K562 (cell line): ENCODE results near the gene TFAP2A. TPM values are rescaled to one million over a fixed set of nuclear protein-coding genes. Genes with fewer than 3 reads are reported as not detected.

Experiments used
- ATAC-seq: fragments of 200-7000 bp; cut with Tn5 transposase; 3 replicates; pipeline ENCODE4 v1.9.1; 2020; ENCODE audit warnings: moderate library complexity
- BruUV-seq: library from RNA; stranded (reverse); fragments of 400-500 nt; replicated peaks from 2 replicates; lab custom pipeline; 2021; lab: Mats Ljungman, UMichigan
- CTCF ChIA-PET: fragments of 300-600 bp; formaldehyde crosslinking; extraction: SDS; loops from one replicate; lab custom pipeline; 2021; ENCODE audit warnings: low intra/inter-chr PET ratio; lab: Yijun Ruan, JAX
- POLR2A ChIA-PET: fragments of 300-600, 350-650 bp; sonication (Branson Sonifier 250); formaldehyde crosslinking; extraction: SDS; loops from one replicate; lab custom pipeline; 2021; ENCODE audit warnings: antibody characterized with exemption, inconsistent platforms; lab: Yijun Ruan, JAX
- DNase-seq, 4 experiments: peaks; one replicate each; pipeline versions ENCODE4 v3.0.0 to v3.0.0-alpha.2; 2011 to 2018; ENCODE audit warnings: low spot score in 3 of 4, mixed read lengths in 3 of 4; ENCODE audit errors: extremely low read depth in 1 of 4
- FAIRE-seq: peaks from 2 replicates; lab custom pipeline; 2011; peaks lifted over from hg19 to GRCh38; lab: Jason Lieb, UNC
- H2AFZ ChIP-seq: 2 replicates; pipeline ENCODE4 v1.6.0; 2011; ENCODE audit warnings: low read depth, low read length, control low read depth, inconsistent platforms
- H3K27ac ChIP-seq: fragments of 200-600 bp; 3 replicates; pipeline ENCODE4 v1.8.0; 2011; ENCODE audit warnings: low read depth, mild to moderate bottlenecking, control low read depth, inconsistent platforms, low read length, moderate library complexity, mixed read lengths; ENCODE audit errors: extremely low read depth
- H3K27me3 ChIP-seq, 2 experiments: fragments of 300-600 bp in 1 of 2; 2 replicates in 1 of 2; 3 replicates in 1 of 2; pipeline versions ENCODE4 v1.6.0 to v1.8.0; 2011; ENCODE audit warnings: inconsistent platforms in 2 of 2, low read length in 2 of 2, mild to moderate bottlenecking in 1 of 2, mixed read lengths in 1 of 2, moderate library complexity in 1 of 2; ENCODE audit not compliant: control insufficient read depth in 2 of 2, insufficient read depth in 2 of 2
- H3K36me3 ChIP-seq: fragments of 300-600 bp; 3 replicates; pipeline ENCODE4 v1.8.0; 2011; ENCODE audit warnings: mild to moderate bottlenecking, low read length, inconsistent platforms; ENCODE audit not compliant: control insufficient read depth, insufficient read depth
- H3K4me1 ChIP-seq, 2 experiments: fragments of 200-600 bp in 1 of 2; replicated peaks in 1 of 2; 2 replicates in 1 of 2; 3 replicates in 1 of 2; pipeline versions ENCODE4 v1.5.1 to v1.8.0; 2011; ENCODE audit warnings: inconsistent platforms in 2 of 2, low read length in 2 of 2, mild to moderate bottlenecking in 1 of 2, mixed read lengths in 1 of 2, moderate library complexity in 1 of 2; ENCODE audit not compliant: control insufficient read depth in 2 of 2, insufficient read depth in 2 of 2
- H3K4me2 ChIP-seq: 2 replicates; pipeline ENCODE4 v1.6.1; 2011; ENCODE audit warnings: low read length, control low read depth, inconsistent platforms, mixed read lengths; ENCODE audit not compliant: insufficient read depth
- H3K4me3 ChIP-seq: fragments of 200-600 bp; sonication (generic), shearing (Covaris generic); 2 replicates; pipeline ENCODE4 v1.5.1; 2016; ENCODE audit warnings: control low read depth, inconsistent platforms
- H3K79me2 ChIP-seq: fragments of 200-600 bp; 3 replicates; pipeline ENCODE4 v1.8.0; 2011; ENCODE audit warnings: low read length, inconsistent platforms; ENCODE audit not compliant: control insufficient read depth, insufficient read depth
- H3K9ac ChIP-seq, 2 experiments: 2 replicates each; pipeline versions ENCODE4 v1.6.0 to v1.6.1; 2011; ENCODE audit warnings: low read depth in 2 of 2, low read length in 2 of 2, control low read depth in 1 of 2, inconsistent platforms in 1 of 2, mild to moderate bottlenecking in 1 of 2, mixed read lengths in 1 of 2; ENCODE audit not compliant: insufficient read depth in 1 of 2
- H3K9me1 ChIP-seq: one replicate; pipeline ENCODE4 v1.6.0; 2011; ENCODE audit warnings: inconsistent platforms, mild to moderate bottlenecking, low read length, moderate library complexity; ENCODE audit not compliant: control insufficient read depth, insufficient read depth
- H3K9me3 ChIP-seq: replicated peaks from 2 replicates; pipeline ENCODE4 v1.5.1; 2011; ENCODE audit warnings: low read depth, low read length, inconsistent platforms; ENCODE audit not compliant: control insufficient read depth, insufficient read depth
- H4K20me1 ChIP-seq: replicated peaks from 2 replicates; pipeline ENCODE4 v1.6.1; 2011; ENCODE audit warnings: low read length, inconsistent platforms, mixed read lengths; ENCODE audit not compliant: control insufficient read depth, insufficient read depth
- LARP7 ChIP-seq: fragments of 450-650 bp; IDR thresholded peaks from 2 replicates; pipeline ENCODE4 v1.6.1; 2016
- MYC ChIP-seq, 2 experiments: fragments of 250-450 bp in 1 of 2; sonication (Bioruptor Pico) in 1 of 2; IDR thresholded peaks; 2 replicates each; pipeline versions ENCODE4 v1.5.1 to v1.6.1; 2012 to 2021; ENCODE audit warnings: low read depth in 2 of 2, borderline replicate concordance in 1 of 2, improper control_type of control experiment in 1 of 2, low read length in 1 of 2, mild to moderate bottlenecking in 1 of 2, moderate library complexity in 1 of 2
- NFATC3 ChIP-seq: fragments of 450-650 bp; IDR thresholded peaks from 2 replicates; pipeline ENCODE4 v1.6.1; 2017; ENCODE audit warnings: mild to moderate bottlenecking
- ZBTB1 ChIP-seq: sonication (generic); formaldehyde crosslinking; IDR thresholded peaks from 2 replicates; pipeline ENCODE4 v1.8.1; 2023; ENCODE audit warnings: missing genetic modification reagents, low read depth, mild to moderate bottlenecking, borderline replicate concordance
- ZBTB17 ChIP-seq: fragments of 450-650 bp; formaldehyde crosslinking; IDR thresholded peaks from 2 replicates; pipeline ENCODE4 v1.4.0; 2020; ENCODE audit warnings: mild to moderate bottlenecking
- ZNF57 ChIP-seq: fragments of 450-650 bp; formaldehyde crosslinking; IDR thresholded peaks from 2 replicates; pipeline ENCODE4 v1.4.0; 2020; ENCODE audit warnings: mild to moderate bottlenecking, moderate library complexity
- ZNF592 ChIP-seq: fragments of 450-650 bp; IDR thresholded peaks from 2 replicates; pipeline ENCODE4 v1.6.1; 2017; ENCODE audit warnings: antibody characterized with exemption, mild to moderate bottlenecking
- WGBS: fragments of 100-300 bp; shearing (Covaris generic); methylation state at CpG from one replicate; pipeline ENCODE4 v1.1.6; 2016; ENCODE audit warnings: low coverage, mixed read lengths; ENCODE audit not compliant: insufficient coverage; ENCODE audit errors: missing lambda C conversion rate; 5-methylcytosine and 5-hydroxymethylcytosine counted together
- in situ Hi-C: fragments of 300-500 bp; cut with MboI; formaldehyde crosslinking; loops from 4 replicates; pipeline ENCODE4 v1.15.0; 2018; ENCODE audit warnings: inconsistent platforms, mixed read lengths
- intact Hi-C: fragments of 100-400 bp; cut with micrococcal nuclease; formaldehyde crosslinking; loops from 2 replicates; pipeline ENCODE4 v1.14.2; 2022
- polyA plus RNA-seq, 8 experiments: library from polyadenylated mRNA; depleted of rRNA in 4 of 8; stranded (reverse) in 5 of 8; unstranded in 3 of 8; fragments of >200 nt; fragmentation: Nextera tagmentation in 2 of 8; fragmentation: Illumina TruSeq in 1 of 8; extraction: Ambion mirVana in 2 of 8; extraction: Trizol in 1 of 8; gene quantifications; 2 replicates each; pipeline versions ENCODE4 v1.2.1 to v1.2.3, GENCODE V29; 2011 to 2014; ENCODE audit warnings: inconsistent platforms in 1 of 8, missing spikeins in 1 of 8
- total RNA-seq, 7 experiments: library from RNA; depleted of rRNA in 6 of 7; stranded (reverse); fragments of >200 nt in 6 of 7; fragmentation: Illumina TruSeq in 2 of 7; extraction: Trizol in 2 of 7; gene quantifications; 2 replicates each; pipeline versions ENCODE4 v1.2.1 to v1.2.3, GENCODE V29; 2011 to 2021; ENCODE audit warnings: low replicate concordance in 1 of 7

The TFAP2A gene
- total and polyA plus RNA-seq, 9 of the 15 experiments (the other 6 are each of a cell fraction or from before 2014, with no cell fraction given), result 0.14 to 0.53 (median 0.19) TPM; not detected in 1

- no peak for TF ChIP-seq LARP7
- no peak for TF ChIP-seq NFATC3
- no peak for TF ChIP-seq ZBTB1 (CRISPR knock-in tag)
- no peak for TF ChIP-seq ZBTB17 (CRISPR knock-in tag)
- TF ChIP-seq MYC (IDR thresholded peaks at IDR 0.05; ENCODE audit: low read depth, low read length), result no peak
- TF ChIP-seq MYC (CRISPR knock-in tag; IDR thresholded peaks at IDR 0.05; ENCODE audit: borderline replicate concordance, low read depth), result no peak
These were observed 14.5 kb downstream of the TFAP2A start (continued) for GRCh38 chr6:10400330-10400729.

- H3K4me3 ChIP-seq, result no peak overlapping the region
- DNase-seq, result no peak
- TF ChIP-seq ZNF57 (CRISPR knock-in tag) (no peak), ZNF592 (0 out of 2 replicates have a peak, but pooled peaks have one; percentile 12)
- TF ChIP-seq, all 486 proteins: peak for 1
- Histone ChIP-seq H2AFZ (peak overlapping the region; percentile 75), H3K79me2 (peaks cover 3% of the 10 kb centered on the region; the same call in 2 of the 3 replicates), H4K20me1 (no peaks in the 10 kb centered on the region), H3K27me3 (no peaks in the 10 kb centered on the region), H3K4me1 (peaks cover 16 to 33% of the 10 kb centered on the region in 2 experiments), H3K9me3 (peaks cover 7% of the 10 kb centered on the region), H3K9ac (0 out of 4 replicates have a peak overlapping the region, but pooled peaks of 1 of the 2 experiments have one; percentile 11), H3K36me3 (no peaks in the 10 kb centered on the region; the same call in 2 of the 3 replicates), H3K4me2 (no peak overlapping the region), H3K9me1 (no peaks in the 10 kb centered on the region), H3K27ac (no peak overlapping the region)
- ATAC-seq (no peak), FAIRE-seq (no peak)
- in situ Hi-C loops, result no loop called here
- 70% methylated on average over 2 of the region's 2 CpGs for WGBS
- ChIA-PET CTCF (no interaction called here), POLR2A (no interaction called here)
- BruUV-seq, result no TSS peak
- intact Hi-C loops, result no loop called here
These were observed 15.4 kb downstream of the TFAP2A start for GRCh38 chr6:10399451-10399850.
